GM12865 (cell line): ENCODE results near the gene KRTCAP2.
"Not testable (repeated sequence)": the region's sequence is repeated elsewhere in the genome, so short reads cannot be mapped to it uniquely, and the experiment has no call there.

Source experiments
- DNase-seq: peaks from one replicate; pipeline ENCODE4 v3.0.0; 2010; ENCODE audit warnings: low read depth
- H3K4me3 ChIP-seq: 2 replicates; pipeline ENCODE4 v1.5.1; 2011; ENCODE audit warnings: mild to moderate bottlenecking, low read depth, low read length, control low read depth
- CTCF ChIP-seq: IDR thresholded peaks from 2 replicates; pipeline ENCODE4 v1.5.1; 2011; ENCODE audit warnings: low read length, control low read depth, low read depth, inconsistent platforms; ENCODE audit not compliant: insufficient read depth; ENCODE audit errors: missing control alignments

Gene KRTCAP2

DNA sequence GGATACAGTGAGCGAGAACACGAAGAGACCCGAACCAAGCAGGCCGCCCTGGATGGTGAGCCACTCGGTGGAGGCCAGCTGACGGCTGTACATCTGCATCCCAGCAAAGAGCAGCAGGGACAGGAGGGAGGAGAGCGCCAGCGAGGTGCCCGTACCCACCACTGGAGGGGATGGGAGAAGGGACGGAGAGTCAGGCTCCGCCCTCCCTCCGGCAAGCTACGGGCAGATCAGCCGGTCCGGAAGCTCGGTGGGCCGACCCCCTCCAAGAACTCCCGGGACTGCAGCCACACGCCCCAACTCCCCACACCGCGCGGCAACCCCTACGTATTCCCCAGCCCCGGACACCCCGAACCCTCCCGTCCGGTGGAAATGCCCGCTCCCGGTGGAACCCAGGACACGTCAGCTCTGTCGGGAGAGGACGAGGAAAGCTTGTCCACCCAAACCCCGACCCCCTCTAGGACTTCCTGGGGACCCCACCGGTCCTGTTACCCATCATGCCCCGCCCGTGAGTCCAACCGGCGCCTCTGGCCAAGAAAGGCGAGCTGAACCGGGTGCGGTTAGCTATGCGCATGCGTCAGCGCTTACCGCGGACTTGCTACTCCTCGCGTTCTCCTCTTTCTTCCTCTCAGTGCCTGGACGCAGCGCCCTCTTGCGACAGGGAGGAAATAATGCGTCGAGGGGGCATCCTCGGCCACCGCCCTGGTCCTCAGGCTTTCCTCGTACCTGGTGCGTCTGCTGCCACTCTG lies at the start of gene KRTCAP2:
Gene KRTCAP2, minus strand, starts transcription at position 573 of the 746 bp plus-strand sequence. Its CDS starts 80 bp downstream, at position 493.
- DNase-seq, result peak; percentile 98
- H3K4me3 ChIP-seq, result peak within 1 kb of the TSS; percentile 60
- peak; percentile 97 for TF ChIP-seq CTCF

GRCh38 chr1:155220211-155220965 lies 47.3 kb upstream of the KRTCAP2 start:
- DNase-seq, H3K4me3 ChIP-seq: not testable (repeated sequence)

DNA sequence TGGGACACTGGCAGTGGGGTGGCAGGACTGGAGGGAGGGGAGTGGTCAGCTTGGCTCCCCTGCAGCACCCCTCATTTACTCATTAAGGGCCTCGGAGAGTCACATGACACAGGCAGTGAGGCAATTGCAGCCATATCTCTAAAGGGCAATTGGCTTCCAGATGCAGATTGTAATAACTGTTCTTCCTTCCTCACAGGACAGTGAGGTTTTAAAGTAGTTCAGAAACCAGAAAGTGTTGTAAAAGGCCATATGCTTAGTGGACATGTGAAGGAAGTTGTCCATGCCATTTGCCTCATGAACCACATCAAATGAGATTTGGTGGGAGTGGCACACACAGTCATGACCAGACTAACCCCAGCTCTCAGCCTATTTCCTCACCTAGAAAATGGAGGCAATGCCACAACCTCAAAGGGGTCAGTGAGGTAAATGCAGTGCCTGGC lies 46.5 kb upstream of the KRTCAP2 start:
- no peak for TF ChIP-seq CTCF
- DNase-seq, result no peak
- no peak overlapping the region for H3K4me3 ChIP-seq

DNA sequence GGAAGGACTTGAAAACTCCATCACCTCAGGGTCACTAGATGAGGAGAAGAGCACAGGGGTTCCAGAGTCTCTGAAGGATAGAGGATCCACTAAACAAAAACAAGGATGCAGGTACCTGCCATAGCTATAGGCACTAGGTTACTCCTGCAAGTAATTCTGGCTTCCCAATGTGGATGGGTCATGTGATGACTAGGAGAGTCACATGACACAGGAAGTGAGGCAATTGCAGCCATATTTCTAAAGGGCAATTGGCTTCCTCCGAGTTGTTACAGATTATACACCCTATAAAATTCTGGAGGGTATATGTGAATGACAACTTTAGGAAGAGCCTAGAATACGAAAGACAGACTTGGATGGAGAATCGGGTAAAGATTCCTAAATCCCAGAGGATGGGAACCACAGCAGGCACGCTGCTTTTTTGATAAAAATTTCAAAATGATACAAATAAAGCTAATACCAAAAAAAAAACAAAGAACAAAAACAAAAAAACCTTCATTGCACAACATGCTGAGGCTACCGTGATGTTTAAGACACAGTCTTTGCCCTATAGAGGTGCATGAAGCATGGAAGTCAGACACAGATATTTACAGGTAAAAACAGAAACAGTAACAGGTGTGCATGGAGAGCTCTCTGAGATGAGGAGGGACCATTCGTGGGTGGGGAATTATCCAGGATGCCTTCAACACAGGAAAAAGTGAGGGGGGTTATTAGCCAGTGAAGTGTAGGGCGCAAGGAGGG lies 45.9 kb upstream of the KRTCAP2 start:
- TF ChIP-seq CTCF, result no peak
- no peak for DNase-seq
- no peak overlapping the region for H3K4me3 ChIP-seq

DNA sequence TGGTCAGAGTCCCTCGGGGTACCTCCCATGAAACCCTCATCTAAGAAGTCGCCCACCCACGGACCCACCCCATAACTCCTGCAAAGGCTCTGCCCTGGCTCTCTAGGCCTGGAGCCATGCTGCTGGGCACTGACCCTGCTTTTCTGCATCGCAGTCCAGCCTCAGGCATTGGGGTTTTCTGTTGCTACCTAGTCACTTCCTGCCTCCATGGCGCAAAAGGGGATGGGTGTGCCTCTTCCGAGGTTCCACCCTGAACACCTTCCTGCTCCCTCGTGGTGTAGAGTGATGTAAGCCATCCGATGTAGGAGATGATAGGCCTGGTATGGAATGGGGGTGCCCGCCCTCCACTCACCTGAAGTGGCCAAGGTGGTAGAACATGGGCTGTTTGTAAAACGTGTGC lies 41.6 kb upstream of the KRTCAP2 start:
- DNase-seq, H3K4me3 ChIP-seq: not testable (repeated sequence)

DNA sequence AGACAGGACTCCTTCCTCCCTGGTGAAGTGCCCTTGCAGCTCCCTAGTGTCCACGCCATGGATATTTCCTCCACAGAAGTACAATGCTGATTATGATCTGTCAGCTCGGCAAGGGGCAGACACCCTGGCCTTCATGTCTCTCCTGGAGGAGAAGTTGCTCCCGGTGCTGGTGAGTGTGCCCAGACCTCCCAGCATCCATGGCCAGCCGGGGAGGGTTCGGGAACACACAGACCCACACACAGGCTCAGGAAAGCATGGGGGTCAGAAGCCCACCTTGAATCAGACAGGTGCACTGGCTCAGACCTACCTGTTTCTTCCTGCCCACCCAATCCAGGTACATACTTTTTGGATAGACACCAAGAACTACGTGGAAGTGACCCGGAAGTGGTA lies 38.9 kb upstream of the KRTCAP2 start:
- H3K4me3 ChIP-seq, DNase-seq: not testable (repeated sequence)

GRCh38 chr1:155211381-155212050 lies 38.4 kb upstream of the KRTCAP2 start:
- DNase-seq, H3K4me3 ChIP-seq: not testable (repeated sequence)

GRCh38 chr1:155210314-155211104 lies 37.4 kb upstream of the KRTCAP2 start:
- DNase-seq, result no peak
- H3K4me3 ChIP-seq, result no peak overlapping the region
- no peak for TF ChIP-seq CTCF
